Peyer's patch (tissue), 4 donors: ENCODE data around the gene ARHGEF1. TPM values are rescaled to one million over a fixed set of nuclear protein-coding genes. Genes with fewer than 3 reads are reported as not detected.

ENCODE experiments used
- DNase-seq, 3 donors: peaks; one replicate each; pipeline ENCODE4 v3.0.0-alpha.2; 2017 to 2019
- H3K27ac ChIP-seq, 4 donors: fragments of 200-600 bp; sonication (generic); one replicate each; pipeline ENCODE4 v1.5.1; 2016 to 2019
- H3K27me3 ChIP-seq, 2 donors: fragments of 200-600 bp; sonication (generic); one replicate each; pipeline ENCODE4 v1.5.1; 2019
- H3K36me3 ChIP-seq, 3 donors: fragments of 200-600 bp; sonication (generic); one replicate each; pipeline ENCODE4 v1.5.1; 2016 to 2019
- H3K4me1 ChIP-seq, 4 donors: fragments of 200-600 bp; sonication (generic); one replicate each; pipeline ENCODE4 v1.5.1; 2016 to 2019
- H3K4me3 ChIP-seq, 4 donors: fragments of 200-600 bp; sonication (generic); 1 replicate in 3 of 4; 2 replicates in 1 of 4; pipeline ENCODE4 v1.5.1; 2016 to 2019; ENCODE audit warnings: mild to moderate bottlenecking in 1 of 4
- H3K9me3 ChIP-seq, 4 donors: fragments of 200-600 bp; sonication (generic); one replicate each; pipeline ENCODE4 v1.5.1; 2016 to 2019; ENCODE audit warnings: mild to moderate bottlenecking in 1 of 4
- CTCF ChIP-seq, 6 experiments: fragments of 450-650 bp in 4 of 6; fragments of 200-600 bp in 2 of 6; sonication (generic) in 1 of 6; IDR thresholded peaks; one replicate each; pipeline ENCODE4 v1.5.1; 2017 to 2019; ENCODE audit warnings: antibody characterized with exemption in 6 of 6, mild to moderate bottlenecking in 3 of 6, moderate library complexity in 1 of 6
- POLR2A ChIP-seq, 2 donors: fragments of 450-650 bp; IDR thresholded peaks; one replicate each; pipeline ENCODE4 v1.5.1; 2017; ENCODE audit warnings: antibody characterized with exemption in 2 of 2, mild to moderate bottlenecking in 2 of 2, moderate library complexity in 2 of 2
- total RNA-seq, 4 donors: library from RNA; depleted of rRNA; stranded (reverse); fragments of >200 nt; gene quantifications; one replicate each; pipeline ENCODE4 v1.1.0, GENCODE V29; 2016

ARHGEF1 gene
- total RNA-seq, 4 donors from 2014 or later: 90.0 to 368 (median 148) TPM

DNA sequence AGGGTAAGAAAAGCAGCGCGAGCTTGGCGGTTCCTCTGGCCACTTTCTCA lies 38.2 kb upstream of the ARHGEF1 start, which contains the start of gene DMRTC2:
TSS of gene DMRTC2 (plus strand) at position 42 of the 50 bp plus-strand sequence. CDS start 2,387 bp downstream, outside the sequence.
- Histone ChIP-seq H3K27me3 (no peaks in the 10 kb centered on the region), H3K36me3 (no peaks in the 10 kb centered on the region), H3K4me3 (no peak within 1 kb of the TSS), H3K9me3 (no peaks in the 10 kb centered on the region), H3K4me1 (no peaks in the 10 kb centered on the region), H3K27ac (no peak within 1 kb of the TSS)
- TF ChIP-seq CTCF (IDR thresholded peaks at IDR 0.05): no peak
- no peak for TF ChIP-seq POLR2A (IDR thresholded peaks at IDR 0.05)
- DNase-seq: no peak

- Histone ChIP-seq H3K4me1 (no peaks in the 10 kb centered on the region), H3K27me3 (no peaks in the 10 kb centered on the region), H3K36me3 (no peaks in the 10 kb centered on the region), H3K4me3 (no peak overlapping the region), H3K9me3 (no peaks in the 10 kb centered on the region), H3K27ac (no peak overlapping the region)
- TF ChIP-seq CTCF (IDR thresholded peaks at IDR 0.05): no peak
- TF ChIP-seq POLR2A (IDR thresholded peaks at IDR 0.05): no peak
- no peak for DNase-seq
Measured at GRCh38 chr19:41845051-41845590, 37.9 kb upstream of the ARHGEF1 start.

DNA sequence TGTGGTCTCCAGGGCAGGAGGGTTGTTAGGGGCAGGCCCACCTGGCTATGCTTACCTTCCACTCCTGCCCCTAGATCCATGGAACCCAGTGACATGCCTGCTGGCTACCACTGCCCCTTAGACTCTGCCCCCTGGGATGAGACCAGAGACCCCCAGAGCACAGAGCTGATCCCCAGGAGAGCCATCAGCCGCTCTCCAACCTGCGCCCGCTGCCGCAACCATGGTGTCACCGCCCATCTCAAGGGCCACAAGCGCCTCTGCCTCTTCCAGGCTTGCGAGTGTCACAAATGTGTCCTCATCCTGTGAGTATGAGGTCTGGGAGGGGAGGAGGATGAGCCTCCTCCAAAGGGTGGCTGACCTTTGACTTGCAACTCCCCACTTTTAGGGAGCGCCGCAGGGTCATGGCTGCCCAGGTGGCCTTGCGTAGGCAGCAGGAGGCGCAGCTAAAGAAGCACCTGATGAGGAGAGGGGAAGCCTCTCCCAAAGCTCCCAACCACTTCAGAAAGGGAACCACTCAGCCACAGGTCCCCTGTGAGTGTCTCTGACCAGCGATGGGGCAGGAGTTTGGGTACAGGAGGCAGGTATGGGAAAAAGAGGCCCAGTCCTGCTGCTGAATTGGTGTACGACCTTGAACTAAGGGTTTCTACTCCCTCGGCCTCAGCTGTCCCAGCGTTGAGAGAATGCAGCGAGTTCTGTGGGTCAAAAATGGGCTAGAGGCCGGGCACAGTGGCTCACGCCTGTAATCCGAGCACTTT lies 35.5 kb upstream of the ARHGEF1 start:
- H3K4me1 ChIP-seq: no peaks in the 10 kb centered on the region
- H3K27me3 ChIP-seq: no peaks in the 10 kb centered on the region
- H3K4me3 ChIP-seq: no peak overlapping the region
- no peak for TF ChIP-seq CTCF (IDR thresholded peaks at IDR 0.05)
- no peak for TF ChIP-seq POLR2A (IDR thresholded peaks at IDR 0.05)
- H3K9me3 ChIP-seq: no peaks in the 10 kb centered on the region
- no peaks in the 10 kb centered on the region for H3K36me3 ChIP-seq
- DNase-seq: no peak
- H3K27ac ChIP-seq: no peak overlapping the region

DNA sequence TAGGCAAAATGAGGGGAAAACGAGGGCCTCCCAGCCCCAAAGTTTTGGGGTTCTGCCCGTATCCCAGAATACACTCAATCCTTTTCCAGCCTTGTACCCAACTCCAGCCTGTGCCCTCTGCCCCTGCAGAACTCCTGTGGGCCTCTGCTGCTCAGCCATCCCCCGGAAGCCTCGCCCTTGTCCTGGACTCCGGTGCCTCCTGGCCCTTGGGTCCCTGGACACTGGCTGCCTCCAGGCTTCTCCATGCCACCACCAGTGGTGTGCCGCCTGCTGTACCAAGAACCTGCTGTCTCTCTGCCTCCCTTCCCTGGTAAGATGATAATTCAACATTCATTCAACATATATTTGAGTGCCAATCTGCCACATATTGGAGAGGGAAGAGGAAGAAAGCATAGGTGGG lies 34.3 kb upstream of the ARHGEF1 start:
- Histone ChIP-seq H3K27ac (no peak overlapping the region), H3K36me3 (no peaks in the 10 kb centered on the region), H3K27me3 (no peaks in the 10 kb centered on the region), H3K4me3 (no peak overlapping the region), H3K9me3 (no peaks in the 10 kb centered on the region), H3K4me1 (no peaks in the 10 kb centered on the region)
- TF ChIP-seq POLR2A (IDR thresholded peaks at IDR 0.05) (no peak), CTCF (IDR thresholded peaks at IDR 0.05) (no peak)
- DNase-seq: no peak

DNA sequence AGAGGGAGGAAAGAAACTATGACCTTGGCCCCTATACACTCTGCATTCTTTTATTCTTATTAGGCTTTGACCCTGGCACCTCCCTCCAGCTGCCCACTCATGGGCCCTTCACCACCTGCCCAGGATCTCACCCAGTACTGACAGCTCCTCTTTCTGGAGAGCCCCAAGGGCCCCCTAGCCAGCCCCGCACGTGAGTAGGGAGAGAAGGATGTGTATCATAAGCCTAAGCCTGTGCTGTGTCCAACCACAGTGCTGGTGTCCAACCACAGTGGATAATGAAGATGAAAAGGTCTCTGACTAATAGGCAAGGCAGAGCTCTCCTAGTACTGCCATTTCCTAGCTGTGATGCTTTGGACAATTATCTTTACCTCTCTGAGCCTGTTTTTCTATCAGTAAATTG lies 33.9 kb upstream of the ARHGEF1 start:
- no peak for TF ChIP-seq CTCF (IDR thresholded peaks at IDR 0.05)
- TF ChIP-seq POLR2A (IDR thresholded peaks at IDR 0.05): no peak
- DNase-seq: no peak
- H3K4me3 ChIP-seq: no peak overlapping the region
- H3K9me3 ChIP-seq: no peaks in the 10 kb centered on the region
- no peak overlapping the region for H3K27ac ChIP-seq
- no peaks in the 10 kb centered on the region for H3K36me3 ChIP-seq
- H3K4me1 ChIP-seq: no peaks in the 10 kb centered on the region
- H3K27me3 ChIP-seq: no peaks in the 10 kb centered on the region

GRCh38 chr19:41850381-41850780 lies 32.6 kb upstream of the ARHGEF1 start:
- TF ChIP-seq CTCF (IDR thresholded peaks at IDR 0.05): no peak
- no peak for TF ChIP-seq POLR2A (IDR thresholded peaks at IDR 0.05)
- Histone ChIP-seq H3K4me3 (no peak overlapping the region), H3K36me3 (no peaks in the 10 kb centered on the region), H3K27ac (no peak overlapping the region), H3K9me3 (no peaks in the 10 kb centered on the region), H3K27me3 (no peaks in the 10 kb centered on the region), H3K4me1 (no peaks in the 10 kb centered on the region)
- no peak for DNase-seq
